Measurements from ENCODE around the gene NXNL1.
"Not testable (repeated sequence)": the region's sequence is repeated elsewhere in the genome, so short reads cannot be mapped to it uniquely, and the experiment has no call there.

NXNL1 gene

GRCh38 chr19:17484520-17485185 is 23.9 kb upstream of the NXNL1 start:
- no peak for DNase-seq

- no peak for DNase-seq
Observed at GRCh38 chr19:17483605-17484002, 22.9 kb upstream of the NXNL1 start.

- DNase-seq: no peak
Observed at GRCh38 chr19:17482877-17483604, 22.3 kb upstream of the NXNL1 start.

- no peak for DNase-seq
Observed at GRCh38 chr19:17481986-17482385, 21.3 kb upstream of the NXNL1 start.

GRCh38 chr19:17479325-17479791 is 18.6 kb upstream of the NXNL1 start:
- DNase-seq: no peak

GRCh38 chr19:17475541-17476115 is 14.9 kb upstream of the NXNL1 start:
- DNase-seq: no peak

GRCh38 chr19:17475011-17475540 is 14.3 kb upstream of the NXNL1 start:
- not testable (repeated sequence) for DNase-seq

GRCh38 chr19:17473041-17473440 is 12.3 kb upstream of the NXNL1 start:
- DNase-seq: no peak

GRCh38 chr19:17471410-17472125 is 10.8 kb upstream of the NXNL1 start:
- no peak for DNase-seq

GRCh38 chr19:17470068-17470841 is 9.5 kb upstream of the NXNL1 start, which contains the start of gene SLC27A1:
SLC27A1 (plus strand) TSS chr19:17470524; CDS start chr19:17470541, 17 bp downstream.
- DNase-seq: peak; percentile 92

- DNase-seq: peak; percentile 87
Observed at GRCh38 chr19:17469481-17470067, 8.8 kb upstream of the NXNL1 start.

- DNase-seq: no peak
Observed at GRCh38 chr19:17469092-17469480, 8.4 kb upstream of the NXNL1 start.

- no peak for DNase-seq
Observed at GRCh38 chr19:17468302-17469091, 7.8 kb upstream of the NXNL1 start.

GRCh38 chr19:17467471-17468301 is 7.0 kb upstream of the NXNL1 start:
- DNase-seq: no peak

GRCh38 chr19:17466487-17466850 is 5.7 kb upstream of the NXNL1 start:
- no peak for DNase-seq

- DNase-seq: no peak
Observed at GRCh38 chr19:17458970-17459369, 1.8 kb downstream of the NXNL1 start.

GRCh38 chr19:17457616-17458015 is 3.1 kb downstream of the NXNL1 start:
- no peak for DNase-seq

GRCh38 chr19:17456127-17456526 is 4.6 kb downstream of the NXNL1 start:
- DNase-seq: no peak

- no peak for DNase-seq
Observed at GRCh38 chr19:17455308-17456123, 5.2 kb downstream of the NXNL1 start.

Data from GF-D8 (cell line).